HG03575 (cell line): ENCODE data around the gene SPINDOC.
"Not testable (repeated sequence)": the region's sequence is repeated elsewhere in the genome, so short reads cannot be mapped to it uniquely, and the experiment has no call there.

Source experiments
- ATAC-seq: cut with Tn5 transposase; IDR thresholded peaks from one replicate; pipeline ENCODE4 v1.9.1; 2021; ENCODE audit not compliant: unreplicated experiment, insufficient number of reproducible peaks, low FRiP score; ENCODE audit errors: extremely low read depth

SPINDOC gene

GRCh38 chr11:63845911-63846310 lies 32.7 kb downstream of the SPINDOC start:
- ATAC-seq, result no peak

- ATAC-seq, result no peak
Measured at GRCh38 chr11:63846897-63847296, 33.6 kb downstream of the SPINDOC start.

- ATAC-seq, result no peak
Measured at GRCh38 chr11:63847363-63847762, 34.1 kb downstream of the SPINDOC start.

GRCh38 chr11:63849691-63850090 lies 36.4 kb downstream of the SPINDOC start:
- no peak for ATAC-seq

GRCh38 chr11:63850920-63851319 lies 37.7 kb downstream of the SPINDOC start:
- ATAC-seq, result no peak

GRCh38 chr11:63851364-63851763 lies 38.1 kb downstream of the SPINDOC start:
- ATAC-seq, result no peak

- no peak for ATAC-seq
Measured at GRCh38 chr11:63853476-63853875, 40.2 kb downstream of the SPINDOC start.

- ATAC-seq, result no peak
Measured at GRCh38 chr11:63854696-63855095, 41.4 kb downstream of the SPINDOC start.

GRCh38 chr11:63855975-63856374 lies 42.7 kb downstream of the SPINDOC start:
- ATAC-seq, result no peak

- no peak for ATAC-seq
Measured at GRCh38 chr11:63858628-63859550, 45.6 kb downstream of the SPINDOC start.

GRCh38 chr11:63862923-63863322 lies 49.7 kb downstream of the SPINDOC start:
- no peak for ATAC-seq

- ATAC-seq, result not testable (repeated sequence)
Measured at GRCh38 chr11:63863620-63864019, 50.4 kb downstream of the SPINDOC start.

- no peak for ATAC-seq
Measured at GRCh38 chr11:63866211-63866610, 53.0 kb downstream of the SPINDOC start.

GRCh38 chr11:63867511-63867910 lies 54.3 kb downstream of the SPINDOC start:
- ATAC-seq, result no peak

- ATAC-seq, result no peak
Measured at GRCh38 chr11:63868399-63869064, 55.3 kb downstream of the SPINDOC start.

- no peak for ATAC-seq
Measured at GRCh38 chr11:63869171-63869591, 55.9 kb downstream of the SPINDOC start.

GRCh38 chr11:63869683-63870082 lies 56.4 kb downstream of the SPINDOC start:
- ATAC-seq, result no peak

GRCh38 chr11:63870351-63871140 lies 57.3 kb downstream of the SPINDOC start:
- ATAC-seq, result no peak

- peak; percentile 76 for ATAC-seq
Measured at GRCh38 chr11:63871962-63872799, 58.9 kb downstream of the SPINDOC start.
